ENCODE data around the gene CLEC14A. TPM values are rescaled to one million over a fixed set of nuclear protein-coding genes. Genes with fewer than 3 reads are reported as not detected.

The CLEC14A gene
- total RNA-seq, 1 donor from 2014 or later: 0.34 TPM

- Mint-ChIP-seq H3K9me3 (no peaks in the 10 kb centered on the region), H3K27me3 (peaks cover 61% of the 10 kb centered on the region), H3K4me1 (ENCODE audit: unreplicated experiment) (no peaks in the 10 kb centered on the region), H3K4me3 (peak overlapping the region; percentile 75), H3K27ac (no peak overlapping the region), H3K36me3 (no peaks in the 10 kb centered on the region)
- no peak for DNase-seq (ENCODE audit: extremely low spot score, unreplicated experiment)
- TF ChIP-seq CTCF (conservative IDR thresholded peaks at IDR 0.05): no peak
Observed at GRCh38 chr14:38254571-38255407, 1.1 kb downstream of the CLEC14A start.

- DNase-seq (ENCODE audit: extremely low spot score, unreplicated experiment): no peak
- Mint-ChIP-seq H3K27ac (no peak overlapping the region), H3K4me1 (ENCODE audit: unreplicated experiment) (no peaks in the 10 kb centered on the region), H3K9me3 (no peaks in the 10 kb centered on the region), H3K27me3 (peaks cover 68% of the 10 kb centered on the region), H3K36me3 (no peaks in the 10 kb centered on the region), H3K4me3 (no peak overlapping the region)
- TF ChIP-seq CTCF (conservative IDR thresholded peaks at IDR 0.05): no peak
Observed at GRCh38 chr14:38253676-38254075, 2.2 kb downstream of the CLEC14A start.

GRCh38 chr14:38252066-38252710, 3.7 kb downstream of the CLEC14A start:
- no peak for TF ChIP-seq CTCF (conservative IDR thresholded peaks at IDR 0.05)
- Mint-ChIP-seq H3K27ac (no peak overlapping the region), H3K27me3 (peaks cover 64% of the 10 kb centered on the region), H3K4me1 (ENCODE audit: unreplicated experiment) (no peaks in the 10 kb centered on the region), H3K36me3 (no peaks in the 10 kb centered on the region), H3K4me3 (no peak overlapping the region), H3K9me3 (no peaks in the 10 kb centered on the region)
- DNase-seq (ENCODE audit: extremely low spot score, unreplicated experiment): no peak

- Mint-ChIP-seq H3K27ac (no peak overlapping the region), H3K4me1 (ENCODE audit: unreplicated experiment) (no peaks in the 10 kb centered on the region), H3K4me3 (no peak overlapping the region), H3K27me3 (peaks cover 55% of the 10 kb centered on the region), H3K9me3 (no peaks in the 10 kb centered on the region), H3K36me3 (no peaks in the 10 kb centered on the region)
- no peak for TF ChIP-seq CTCF (conservative IDR thresholded peaks at IDR 0.05)
- DNase-seq (ENCODE audit: extremely low spot score, unreplicated experiment): no peak
Observed at GRCh38 chr14:38250331-38250730, 5.6 kb downstream of the CLEC14A start.

GRCh38 chr14:38248321-38249028, 7.4 kb downstream of the CLEC14A start:
- H3K4me3 Mint-ChIP-seq: no peak overlapping the region
- H3K36me3 Mint-ChIP-seq: no peaks in the 10 kb centered on the region
- H3K27me3 Mint-ChIP-seq: peaks cover 36% of the 10 kb centered on the region
- no peak for DNase-seq (ENCODE audit: extremely low spot score, unreplicated experiment)
- no peak overlapping the region for H3K27ac Mint-ChIP-seq
- TF ChIP-seq CTCF (conservative IDR thresholded peaks at IDR 0.05): no peak
- H3K9me3 Mint-ChIP-seq: no peaks in the 10 kb centered on the region
- no peaks in the 10 kb centered on the region for H3K4me1 Mint-ChIP-seq (ENCODE audit: unreplicated experiment)
